OCI-M2 (cell line): ENCODE results near the gene BRSK2.

Source experiments
- DNase-seq: peaks from one replicate; lab custom pipeline; 2025; ENCODE audit not compliant: unreplicated experiment; lab: John Stamatoyannopoulos, UW

Gene BRSK2

DNA sequence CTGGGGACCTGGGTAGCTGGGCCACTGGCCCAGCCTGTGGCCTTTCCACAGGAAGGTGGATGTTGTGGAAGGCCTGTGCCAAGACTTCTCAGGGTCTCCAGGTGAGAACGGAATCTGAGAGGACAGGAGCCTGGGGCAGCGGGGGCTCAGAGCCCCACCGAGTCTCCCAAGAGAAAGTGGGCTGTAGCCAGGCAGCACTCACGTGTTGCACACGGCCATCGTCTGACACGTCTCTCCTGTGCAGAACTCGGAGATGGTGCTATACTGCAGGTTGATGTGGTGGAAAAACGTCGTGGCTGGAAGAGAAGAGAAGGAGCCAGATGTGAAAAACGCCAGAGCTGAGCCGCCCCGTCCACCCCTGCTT, 90.4 kb downstream of the BRSK2 start:
- DNase-seq: no peak

DNA sequence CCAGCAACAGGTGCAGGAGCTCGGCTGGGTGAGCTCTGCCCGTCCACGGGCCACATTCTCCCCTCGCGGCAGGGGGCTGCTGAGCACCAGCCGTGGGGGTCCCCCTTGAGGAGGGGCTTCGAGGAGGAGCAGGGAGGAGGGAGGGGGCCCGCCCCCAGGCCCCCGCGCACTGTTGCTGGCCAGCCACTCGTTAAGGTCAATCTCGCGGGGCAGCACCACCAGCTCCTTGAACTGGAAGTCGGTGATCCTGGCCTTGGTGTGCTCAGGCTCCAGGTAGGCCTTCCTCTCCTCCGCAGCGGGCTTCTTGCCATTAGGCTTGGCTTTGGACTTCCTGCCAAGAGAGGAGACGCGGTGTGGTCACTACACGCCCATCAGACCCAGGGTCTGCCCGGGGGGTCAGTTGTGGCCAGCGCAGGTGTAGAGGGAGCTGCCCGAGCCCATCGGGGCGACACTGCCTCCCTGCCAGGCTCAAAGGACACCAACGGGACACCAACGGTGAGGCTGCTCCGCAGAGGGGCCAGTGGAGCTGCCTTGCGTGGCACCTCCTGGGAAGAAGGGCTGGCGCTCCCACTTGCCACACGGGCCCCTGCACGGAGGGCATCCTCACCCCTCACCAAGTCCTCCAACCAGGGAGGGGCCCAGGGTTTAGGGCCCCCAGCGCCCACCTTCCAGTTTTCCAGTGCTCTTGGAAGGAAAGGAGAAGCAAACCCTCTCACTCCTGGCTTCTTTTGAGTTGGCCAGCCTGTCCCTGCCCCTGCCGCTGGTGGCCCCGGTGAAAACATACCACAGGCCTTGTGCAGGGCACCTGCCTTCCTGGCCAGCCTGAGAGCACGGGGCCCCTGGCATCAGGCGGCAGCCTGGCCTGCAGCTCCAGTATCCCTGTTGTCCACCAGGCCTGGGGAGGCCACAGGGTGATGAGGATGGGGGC, 91.1 kb downstream of the BRSK2 start:
- DNase-seq: no peak

DNA sequence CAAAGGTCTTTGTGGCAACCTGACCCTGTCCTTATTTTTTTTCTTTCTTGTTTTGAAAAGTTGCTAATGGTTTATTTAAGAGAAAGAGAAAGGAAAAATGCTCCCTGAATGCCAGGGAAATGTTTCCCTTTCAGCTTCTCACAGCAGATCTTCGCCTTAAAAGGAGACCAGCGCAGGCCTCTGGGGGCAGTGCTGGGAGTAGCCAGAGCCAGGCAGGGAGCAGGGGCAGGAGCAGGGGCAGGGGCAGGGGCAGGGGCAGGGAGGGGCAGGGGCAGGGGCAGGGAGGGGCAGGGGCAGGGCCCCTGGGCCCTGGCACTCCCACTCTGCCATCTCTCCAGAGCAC, 91.7 kb downstream of the BRSK2 start:
- no peak for DNase-seq

DNA sequence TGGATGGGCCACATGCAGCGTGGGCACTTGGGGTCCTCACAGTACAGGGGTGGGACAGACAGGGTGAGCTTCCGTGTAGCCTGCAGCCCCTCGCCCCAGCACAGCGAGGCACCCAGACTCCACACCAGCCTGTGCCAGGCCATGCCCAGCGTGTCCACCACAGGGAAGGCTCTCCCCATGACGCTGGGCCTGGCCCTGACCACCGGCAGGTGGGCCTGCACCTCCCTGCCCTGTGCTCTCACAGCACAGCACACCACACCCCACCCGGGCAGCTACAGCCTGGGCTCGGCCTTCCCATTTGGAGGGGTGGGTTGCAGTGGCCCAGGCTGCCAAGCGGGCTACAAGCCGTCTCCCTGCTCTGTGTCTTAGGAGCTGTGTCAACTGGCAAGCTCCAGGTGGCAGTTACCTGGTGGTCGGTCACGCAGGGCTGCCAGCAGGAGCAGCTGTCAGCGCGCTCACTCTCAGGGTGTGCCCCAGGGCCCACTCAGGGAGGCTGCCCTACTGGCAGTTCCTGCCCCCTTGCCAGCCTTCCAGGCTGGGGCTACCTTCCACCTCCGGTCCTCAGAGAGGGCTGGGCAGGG, 92.2 kb downstream of the BRSK2 start:
- no peak for DNase-seq

DNA sequence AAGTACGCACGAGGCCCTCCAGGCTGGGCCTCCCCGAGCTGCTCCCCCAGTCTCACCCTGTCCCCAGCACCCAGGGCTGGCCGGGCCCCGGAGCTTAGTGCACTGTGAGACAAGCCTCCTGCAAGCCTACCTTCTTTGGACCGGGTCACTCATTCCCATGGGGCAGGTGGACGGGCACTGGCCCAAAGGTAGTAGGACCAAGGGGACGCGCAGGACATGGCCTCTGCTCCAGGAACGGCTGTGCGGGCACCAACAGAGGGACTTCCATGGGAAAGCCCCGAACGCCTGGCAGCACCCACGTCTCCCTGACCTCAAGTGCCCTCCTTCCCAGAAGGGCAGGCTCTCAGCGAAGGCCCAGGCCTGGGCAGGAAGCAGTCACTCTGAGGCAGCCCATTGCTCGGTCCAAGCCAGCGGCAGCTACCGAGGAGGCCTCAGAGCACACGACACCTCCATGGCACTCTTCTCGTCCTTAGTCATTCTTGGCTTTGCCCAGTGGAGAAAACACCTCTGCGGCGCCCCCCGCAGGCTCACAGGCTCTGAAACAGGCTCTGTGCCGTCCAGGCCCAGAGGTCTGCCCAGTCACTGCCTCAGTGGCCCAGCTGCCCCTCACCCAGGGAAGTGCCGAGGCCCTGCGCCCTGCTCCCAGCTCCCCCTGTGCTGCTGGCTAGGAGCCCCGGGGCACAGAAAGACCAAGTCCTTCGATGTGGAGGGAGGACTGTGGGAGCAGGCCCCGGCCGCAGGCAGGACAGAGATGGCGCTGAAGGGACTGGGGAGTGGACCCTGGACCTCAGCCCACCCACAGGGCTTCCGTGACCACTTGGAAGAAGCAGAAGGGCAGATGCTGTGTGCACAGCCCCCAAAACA, 93.1 kb downstream of the BRSK2 start:
- no peak for DNase-seq

DNA sequence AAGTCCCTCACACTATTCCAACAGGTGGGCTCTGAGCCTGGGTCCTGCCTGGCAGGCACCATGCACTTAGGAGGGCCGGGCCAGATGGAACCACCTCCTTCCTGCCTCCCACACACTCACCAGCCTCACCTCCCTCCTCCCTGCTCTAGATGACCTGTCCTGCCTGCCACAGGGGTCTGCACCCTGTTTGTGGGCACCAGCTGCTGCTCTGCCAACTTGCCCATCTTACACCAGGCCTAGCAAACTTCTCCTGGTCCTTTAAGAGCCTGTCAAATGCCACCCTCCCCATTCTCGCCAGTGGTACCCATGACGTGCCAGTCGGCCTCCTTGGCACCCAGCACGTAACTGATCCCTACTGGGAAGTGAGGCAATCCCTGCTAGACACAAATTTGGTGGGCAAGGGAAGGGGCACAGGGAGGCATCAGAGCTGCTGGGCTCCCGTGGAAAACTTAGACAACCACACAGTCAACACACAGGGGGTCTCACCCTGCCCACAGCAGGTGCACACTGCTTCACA, 93.8 kb downstream of the BRSK2 start:
- no peak for DNase-seq

DNA sequence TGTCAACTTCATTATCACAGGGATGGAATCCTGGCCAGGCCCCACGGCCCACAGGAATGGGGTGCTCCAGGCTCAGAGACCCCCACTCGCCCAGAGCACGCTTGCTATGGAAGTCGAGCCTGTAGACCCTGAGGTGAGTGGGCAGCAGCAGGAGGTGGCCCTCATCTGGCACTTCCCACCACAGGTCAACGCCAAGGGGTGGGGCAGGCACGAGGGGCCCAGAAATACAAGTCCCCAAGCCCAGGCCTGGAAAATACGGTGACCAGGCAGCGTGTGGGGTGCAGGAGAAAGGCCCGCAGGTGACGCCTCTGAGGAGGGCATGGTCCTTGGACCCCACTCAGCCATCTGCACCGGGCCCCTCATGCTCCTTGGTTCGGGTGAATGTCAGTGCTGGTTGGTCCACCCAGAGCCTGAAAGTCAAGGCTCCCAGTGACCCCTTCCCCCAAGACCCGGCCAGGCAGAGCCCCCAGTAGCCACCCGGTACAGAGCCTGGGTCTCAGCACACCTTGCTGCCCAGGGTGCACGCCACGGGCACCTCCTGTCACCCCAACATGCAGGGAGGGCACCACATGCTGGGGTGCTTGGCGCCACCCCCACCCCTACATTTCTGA, 94.4 kb downstream of the BRSK2 start:
- no peak for DNase-seq

DNA sequence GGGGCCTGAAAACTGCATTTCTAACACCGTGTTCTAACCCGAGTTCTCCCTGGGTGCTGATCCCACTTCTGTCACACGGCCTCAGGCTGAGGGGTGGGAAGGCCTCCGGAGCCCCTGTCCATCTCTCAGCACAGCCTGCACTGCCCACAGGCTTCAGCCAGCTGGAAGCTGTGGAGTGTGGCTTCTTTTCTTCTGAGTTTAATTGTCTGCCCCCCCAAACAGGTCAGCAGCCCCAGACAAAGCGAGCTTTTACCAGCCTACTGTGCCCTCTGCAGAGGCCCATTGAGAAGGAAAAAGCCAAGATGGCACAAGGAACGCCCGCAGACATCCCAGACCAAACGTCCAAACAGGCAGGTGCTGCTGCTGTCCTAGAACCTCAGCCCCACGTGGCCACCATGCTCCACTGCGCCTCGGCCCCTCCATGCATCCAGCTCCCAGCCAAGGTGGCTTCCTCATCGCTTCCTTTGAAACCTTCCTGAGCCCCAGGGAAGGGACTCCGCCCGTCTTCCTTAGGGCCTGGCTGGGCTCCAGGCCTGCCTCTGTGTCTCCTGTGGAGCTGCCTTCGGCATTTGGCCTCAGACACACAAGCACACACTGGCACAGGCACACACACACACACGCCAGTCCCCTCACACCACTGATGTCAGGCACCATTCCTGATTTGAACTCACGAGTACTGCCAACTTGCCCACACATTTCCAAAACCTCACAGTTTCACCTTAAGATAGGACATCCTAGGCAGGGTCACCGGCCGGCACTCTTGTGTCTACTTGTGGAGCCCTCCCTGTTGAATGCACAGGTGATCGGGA, 95.2 kb downstream of the BRSK2 start:
- no peak for DNase-seq

DNA sequence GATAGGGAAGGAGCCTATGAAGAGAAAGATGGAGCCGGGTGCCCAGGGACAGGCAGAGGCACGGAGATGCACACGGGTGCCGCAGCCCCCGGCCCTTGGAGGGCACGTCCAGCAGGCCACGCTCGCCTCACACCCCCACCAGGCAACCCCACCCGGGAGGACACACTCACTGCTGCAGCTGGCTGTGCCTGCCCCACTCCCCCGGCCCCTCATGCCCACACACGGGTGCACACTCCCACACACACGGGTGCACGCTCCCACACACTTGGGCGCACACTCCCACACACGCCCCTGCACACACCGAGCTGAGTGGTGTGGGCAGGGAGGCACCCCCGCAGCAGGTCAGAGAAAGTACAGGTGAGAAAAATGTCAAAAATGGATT, 95.8 kb downstream of the BRSK2 start:
- no peak for DNase-seq

DNA sequence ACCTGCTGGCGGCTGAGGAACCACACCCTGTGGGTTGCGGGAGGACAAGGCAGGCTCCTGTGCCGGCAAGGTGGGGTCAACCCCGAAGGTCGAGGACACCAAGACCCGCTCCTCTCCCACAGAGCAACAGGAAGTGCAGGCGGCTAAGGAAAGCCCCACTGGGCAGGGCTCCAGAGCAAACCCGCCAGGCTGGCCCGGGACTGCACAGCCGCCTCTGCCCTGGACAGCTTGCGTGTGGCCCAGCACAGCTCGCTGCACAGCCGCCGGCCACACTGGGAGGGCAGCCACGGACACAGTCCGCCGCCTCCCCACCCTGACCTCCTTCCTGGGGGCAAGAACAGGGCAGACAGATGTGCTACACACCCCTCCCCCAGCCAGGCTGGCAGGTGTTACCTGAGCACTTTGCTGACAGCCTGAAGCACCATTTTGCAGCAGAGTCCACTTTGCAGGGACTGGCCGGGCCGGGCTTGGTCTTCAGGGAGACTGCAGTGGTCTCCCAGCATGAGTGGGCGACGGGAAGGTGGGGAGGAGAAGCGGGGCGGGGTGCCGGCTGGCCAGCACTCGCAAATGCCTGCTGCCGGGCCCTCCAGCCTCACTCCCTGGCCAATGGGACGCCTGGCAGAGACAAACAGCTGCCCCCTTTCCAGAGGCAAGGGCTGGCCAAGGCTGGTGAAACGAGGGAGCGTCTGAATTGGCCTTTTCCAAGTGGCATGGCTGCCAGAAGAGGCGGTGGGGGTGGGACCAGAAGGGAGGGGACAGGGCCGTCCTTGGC, 96.5 kb downstream of the BRSK2 start, which contains the start of gene MOB2:
MOB2 (minus strand) TSS at position 726 of the 772 bp plus-strand sequence; CDS start at position 503, 223 bp downstream.
- no peak for DNase-seq

DNA sequence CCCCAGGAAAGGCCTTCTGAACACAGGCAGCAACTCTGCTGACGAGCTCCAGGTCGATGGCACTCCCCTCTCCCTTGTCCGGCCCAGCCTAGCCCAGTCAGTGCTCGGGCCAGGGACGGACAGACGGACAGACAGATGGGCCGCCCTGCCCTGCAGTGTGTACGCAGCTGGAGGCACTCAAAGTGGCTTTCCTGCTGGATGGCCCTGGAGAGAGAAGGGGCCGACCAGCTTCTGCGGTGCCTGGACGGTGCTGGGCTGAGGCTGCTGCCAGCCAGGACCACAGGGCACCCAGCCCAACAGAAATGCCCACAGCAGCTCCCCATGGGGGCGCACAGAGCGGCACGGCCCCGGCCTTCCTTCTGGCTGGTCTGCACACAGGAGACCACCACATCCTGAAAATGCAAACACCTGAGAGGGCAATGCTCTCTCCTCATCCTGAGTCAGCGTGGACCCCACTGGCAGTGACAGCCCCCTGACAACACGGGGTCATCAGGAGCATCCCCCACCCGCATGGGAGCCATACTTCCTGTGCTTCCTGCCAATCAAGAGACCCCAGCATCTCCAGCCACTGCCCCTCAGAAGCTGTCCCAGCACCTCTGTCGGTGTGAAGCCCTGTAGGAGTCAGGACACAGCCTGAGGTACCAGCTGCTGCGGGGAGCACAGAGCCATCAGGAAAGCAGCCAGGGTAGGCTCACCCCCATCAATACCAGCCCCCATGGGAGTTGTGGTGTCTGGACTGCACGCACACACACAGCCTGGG, 97.5 kb downstream of the BRSK2 start:
- no peak for DNase-seq

DNA sequence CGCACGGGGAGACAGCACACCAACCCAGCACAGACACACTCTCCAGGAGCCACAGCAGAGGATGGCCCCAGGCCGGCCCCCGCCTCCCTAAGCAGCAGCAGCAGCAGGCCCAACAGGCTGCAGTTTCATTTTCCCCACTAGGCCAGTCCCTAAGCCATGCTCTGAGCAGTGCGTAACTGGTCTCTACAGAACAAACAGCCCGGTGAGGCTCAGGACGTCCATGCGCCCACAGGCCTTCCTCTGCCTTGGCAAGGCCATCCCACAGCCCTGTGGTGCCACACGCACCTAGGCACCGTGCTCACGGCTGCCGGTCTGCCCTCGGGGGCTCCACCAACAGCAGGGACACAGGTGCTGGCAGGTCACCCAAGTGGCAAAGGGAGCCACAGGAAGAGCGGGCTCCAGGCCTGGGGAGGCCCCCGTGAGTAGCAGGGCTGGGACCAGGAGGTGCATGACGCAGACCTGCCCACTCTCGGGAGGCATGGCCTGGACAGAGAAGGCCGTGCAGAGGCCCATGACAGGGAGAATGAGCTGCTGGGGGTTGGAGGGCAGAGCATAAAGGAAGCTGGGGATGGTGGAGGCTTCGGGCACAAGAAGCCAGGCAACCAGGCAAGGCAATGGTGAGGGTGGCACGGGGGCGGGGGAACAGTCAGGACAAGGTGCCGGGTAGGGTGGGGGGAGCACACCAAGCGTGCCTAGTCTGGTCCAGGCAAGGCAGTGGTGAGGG, 98.3 kb downstream of the BRSK2 start:
- DNase-seq: no peak

DNA sequence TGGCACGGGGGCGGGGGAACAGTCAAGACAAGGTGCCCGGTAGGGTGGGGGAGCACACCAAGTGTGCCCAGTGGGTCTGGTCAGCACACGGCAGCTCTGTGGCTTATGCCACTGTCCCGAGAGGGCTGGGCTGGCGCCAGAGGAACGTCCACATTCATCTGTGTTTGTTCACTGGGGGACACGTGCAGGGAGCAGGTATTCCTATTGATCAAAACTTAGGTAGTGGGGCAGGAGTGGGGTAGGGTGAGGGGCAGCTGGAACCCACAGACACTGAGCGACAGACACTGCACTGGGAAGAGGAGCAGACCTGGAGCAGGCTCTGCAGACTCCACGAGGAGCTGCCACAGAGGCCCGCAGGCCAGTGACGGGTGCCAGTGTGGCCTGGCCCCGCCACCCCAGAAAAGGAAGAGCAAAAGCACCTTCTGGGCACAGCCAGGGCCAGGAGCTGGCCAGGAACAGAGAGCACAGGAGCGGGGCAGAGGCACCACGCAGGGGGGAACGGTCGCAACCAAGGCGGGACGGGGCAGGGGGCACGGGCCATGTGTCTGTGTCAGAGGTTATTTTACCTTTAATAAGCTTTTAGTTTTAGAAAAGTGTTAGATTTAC, 98.9 kb downstream of the BRSK2 start:
- no peak for DNase-seq

DNA sequence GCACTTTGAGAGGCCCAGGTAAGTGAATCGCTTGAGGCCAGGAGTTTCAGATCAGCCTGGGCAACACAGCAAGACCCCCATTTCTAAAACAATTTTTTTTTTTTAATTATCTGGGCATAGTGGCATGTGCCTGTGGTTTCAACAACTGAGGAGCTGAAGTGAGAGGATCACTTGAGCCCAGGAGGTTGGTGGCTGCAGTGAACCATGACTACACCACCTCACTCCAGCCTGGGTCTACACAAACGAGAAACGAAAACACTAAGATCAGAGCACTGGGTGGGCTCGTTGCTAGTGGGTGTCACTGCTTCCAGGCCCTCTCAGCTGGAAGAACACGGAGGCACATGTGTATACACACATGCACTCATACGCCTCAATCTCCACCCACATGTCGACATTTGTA, 100.9 kb downstream of the BRSK2 start:
- no peak for DNase-seq

DNA sequence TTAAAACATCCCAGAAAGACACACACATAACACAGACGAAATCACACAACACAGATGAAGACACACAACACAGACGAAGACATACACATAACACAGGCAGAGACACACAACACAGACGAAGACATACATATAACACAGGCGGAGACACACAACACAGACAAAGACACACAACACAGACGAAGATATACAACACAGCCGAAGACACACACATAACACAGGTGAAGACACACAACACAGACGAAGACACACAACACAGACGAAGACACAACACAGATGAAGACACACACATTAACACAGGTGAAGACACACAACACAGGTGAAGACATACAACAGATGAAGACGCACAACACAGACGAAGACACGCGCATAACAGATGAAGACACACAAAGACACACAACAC, 101.6 kb downstream of the BRSK2 start:
- DNase-seq: no peak

DNA sequence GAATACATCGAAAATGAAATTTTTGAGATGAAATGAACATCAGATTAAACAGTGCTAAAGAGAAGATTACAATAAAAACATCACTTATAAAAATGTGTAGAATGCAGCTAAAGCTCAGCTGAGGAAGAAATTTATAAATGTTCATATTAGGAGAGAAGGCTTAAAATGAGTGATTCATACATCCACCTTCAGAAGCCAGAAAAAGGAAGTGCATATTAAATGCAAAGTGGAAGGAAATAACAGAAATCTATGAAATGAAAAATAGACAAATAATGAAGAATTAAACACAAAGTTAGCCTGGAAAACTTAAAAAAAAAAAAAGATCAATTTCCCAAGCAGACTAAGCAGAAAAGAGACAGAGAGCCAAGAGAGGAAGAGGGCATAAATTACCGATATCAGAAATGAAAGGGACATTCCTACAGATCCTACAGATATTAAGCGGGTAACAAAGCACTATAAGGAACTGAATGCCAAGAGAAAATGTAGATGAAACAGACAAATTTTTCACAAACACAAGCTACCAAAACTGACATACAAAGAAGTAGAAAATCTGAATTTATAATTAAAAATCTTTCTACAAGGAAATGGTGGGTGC, 104.0 kb downstream of the BRSK2 start:
- DNase-seq: no peak

DNA sequence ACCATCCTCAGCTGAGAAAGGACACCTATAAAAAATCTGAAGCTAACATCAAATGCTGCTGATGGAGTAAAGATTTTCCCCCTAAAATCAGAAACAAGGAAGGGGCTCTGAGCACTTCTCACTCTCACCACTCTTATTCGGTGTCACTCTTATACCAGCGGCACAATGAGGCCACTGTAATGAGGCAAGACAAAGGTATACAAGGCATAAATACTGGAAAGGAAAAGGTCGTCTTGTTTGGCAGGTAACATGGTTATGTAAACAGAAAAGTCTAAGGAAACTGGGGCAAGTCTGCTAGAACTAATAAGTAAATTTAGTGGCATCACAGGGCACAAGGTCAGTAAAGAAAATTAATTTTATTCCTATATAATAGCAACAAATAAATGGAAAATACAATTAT, 104.9 kb downstream of the BRSK2 start:
- no peak for DNase-seq
